Endodermal cell (in vitro differentiated cells): ENCODE data around the gene GGT5. TPM values are rescaled to one million over a fixed set of nuclear protein-coding genes. Genes with fewer than 3 reads are reported as not detected.

ENCODE experiments used
- DNase-seq: peaks from one replicate; pipeline ENCODE4 v3.0.0-alpha.2; 2017
- H3K27ac ChIP-seq: 2 replicates; pipeline ENCODE4 v1.5.1; 2013; ENCODE audit warnings: mild to moderate bottlenecking, low read depth, low read length, moderate library complexity
- H3K27me3 ChIP-seq: 2 replicates; pipeline ENCODE4 v1.6.1; 2013; ENCODE audit warnings: mild to moderate bottlenecking, low read length, moderate library complexity; ENCODE audit not compliant: insufficient read depth, control insufficient read depth, poor library complexity, severe bottlenecking
- H3K36me3 ChIP-seq: 2 replicates; pipeline ENCODE4 v1.7.0; 2013; ENCODE audit warnings: mild to moderate bottlenecking, low read length, moderate library complexity; ENCODE audit not compliant: control insufficient read depth, insufficient read depth
- H3K4me1 ChIP-seq: one replicate; pipeline ENCODE4 v1.7.0; 2013; ENCODE audit warnings: low read length; ENCODE audit not compliant: control insufficient read depth, insufficient read depth
- H3K4me3 ChIP-seq: 2 replicates; pipeline ENCODE4 v1.5.1; 2013; ENCODE audit warnings: mild to moderate bottlenecking, low read length, moderate library complexity
- H3K9ac ChIP-seq: 2 replicates; pipeline ENCODE4 v1.6.1; 2013; ENCODE audit warnings: mild to moderate bottlenecking, low read length, moderate library complexity; ENCODE audit not compliant: poor library complexity, severe bottlenecking; ENCODE audit errors: extremely low read depth
- H3K9me3 ChIP-seq: 2 replicates; pipeline ENCODE4 v1.6.1; 2013; ENCODE audit warnings: mild to moderate bottlenecking, low read length, moderate library complexity; ENCODE audit not compliant: control insufficient read depth
- H3K27ac Mint-ChIP-seq: 2 replicates; pipeline ENCODE4 v1.8.0; 2020; ENCODE audit warnings: mixed read lengths
- H3K27me3 Mint-ChIP-seq: 2 replicates; pipeline ENCODE4 v1.8.0; 2021; ENCODE audit warnings: mild to moderate bottlenecking, mixed read lengths; ENCODE audit not compliant: insufficient read depth
- H3K36me3 Mint-ChIP-seq: 2 replicates; pipeline ENCODE4 v1.8.0; 2020; ENCODE audit warnings: low read depth, mixed read lengths
- H3K4me1 Mint-ChIP-seq: 2 replicates; pipeline ENCODE4 v1.8.0; 2020; ENCODE audit warnings: mixed read lengths
- H3K4me3 Mint-ChIP-seq: 2 replicates; pipeline ENCODE4 v1.8.0; 2020; ENCODE audit warnings: mild to moderate bottlenecking, moderate library complexity, mixed read lengths
- H3K9me3 Mint-ChIP-seq: 2 replicates; pipeline ENCODE4 v1.8.0; 2020; ENCODE audit warnings: mild to moderate bottlenecking, mixed read lengths
- CTCF ChIP-seq: fragments of 200-600 bp; sonication (generic); conservative IDR thresholded peaks from 2 replicates; pipeline ENCODE4 v1.5.0; 2021; ENCODE audit warnings: antibody characterized with exemption, mild to moderate bottlenecking
- WGBS, 2 experiments: methylation state at CpG; one replicate each; pipeline versions ENCODE4 v1.1.5 to v1.1.7; 2013; ENCODE audit warnings: missing lambda C conversion rate in 2 of 2, mixed read lengths in 1 of 2; ENCODE audit not compliant: insufficient coverage in 1 of 2, insufficient read length in 1 of 2; 5-methylcytosine and 5-hydroxymethylcytosine counted together
- total RNA-seq, 2 donors: library from RNA; stranded (reverse); fragmentation: NEBNext Ultra II Directional in 1 of 2; extraction: Animal tissue kit (Norgen Biotek cat#: 25700) in 1 of 2; gene quantifications; 2 replicates in 1 of 2; 3 replicates in 1 of 2; pipeline ENCODE4 v1.2.1, GENCODE V29; 2021

GGT5 gene
- total RNA-seq, 2 donors from 2014 or later: 0.29 TPM; not detected in 1

GRCh38 chr22:24231706-24232105 is 13.2 kb downstream of the GGT5 start:
- H3K4me1 ChIP-seq: no peaks in the 10 kb centered on the region
- H3K36me3 Mint-ChIP-seq: no peaks in the 10 kb centered on the region
- WGBS, 2 experiments: 92 to 95% methylated on average over 4 to 9 of the region's 9 CpGs
- no peaks in the 10 kb centered on the region for H3K36me3 ChIP-seq
- H3K4me1 Mint-ChIP-seq: peaks cover 3% of the 10 kb centered on the region
- H3K9ac ChIP-seq: no peak overlapping the region
- no peak overlapping the region for H3K27ac ChIP-seq
- H3K27ac Mint-ChIP-seq: no peak overlapping the region
- H3K4me3 ChIP-seq: no peak overlapping the region
- no peaks in the 10 kb centered on the region for H3K9me3 ChIP-seq
- H3K9me3 Mint-ChIP-seq: peaks cover 6% of the 10 kb centered on the region
- H3K4me3 Mint-ChIP-seq: no peak overlapping the region
- no peak for DNase-seq
- no peaks in the 10 kb centered on the region for H3K27me3 Mint-ChIP-seq
- no peaks in the 10 kb centered on the region for H3K27me3 ChIP-seq
- no peak for TF ChIP-seq CTCF

- no peak overlapping the region for H3K27ac ChIP-seq
- H3K36me3 Mint-ChIP-seq: no peaks in the 10 kb centered on the region
- no peak overlapping the region for H3K9ac ChIP-seq
- peaks cover 3% of the 10 kb centered on the region for H3K4me1 Mint-ChIP-seq
- WGBS, 2 experiments: 66 to 72% methylated on average over 7 to 18 of the region's 18 CpGs
- peak; percentile 96 for DNase-seq
- H3K27me3 ChIP-seq: no peaks in the 10 kb centered on the region
- no peaks in the 10 kb centered on the region for H3K9me3 ChIP-seq
- H3K27ac Mint-ChIP-seq: no peak overlapping the region
- H3K4me1 ChIP-seq: no peaks in the 10 kb centered on the region
- peaks cover 6% of the 10 kb centered on the region for H3K9me3 Mint-ChIP-seq
- no peak overlapping the region for H3K4me3 ChIP-seq
- no peak overlapping the region for H3K4me3 Mint-ChIP-seq
- peak; percentile 87 for TF ChIP-seq CTCF
- H3K27me3 Mint-ChIP-seq: no peaks in the 10 kb centered on the region
- no peaks in the 10 kb centered on the region for H3K36me3 ChIP-seq
These were observed 13.8 kb downstream of the GGT5 start for GRCh38 chr22:24230911-24231656.

- no peaks in the 10 kb centered on the region for H3K27me3 ChIP-seq
- 75 to 95% methylated on average over 2 to 14 of the region's 14 CpGs for WGBS, 2 experiments
- no peak for DNase-seq
- no peaks in the 10 kb centered on the region for H3K36me3 Mint-ChIP-seq
- no peak overlapping the region for H3K4me3 ChIP-seq
- H3K9me3 ChIP-seq: no peaks in the 10 kb centered on the region
- no peak overlapping the region for H3K27ac ChIP-seq
- no peaks in the 10 kb centered on the region for H3K27me3 Mint-ChIP-seq
- H3K4me1 Mint-ChIP-seq: peaks cover 3% of the 10 kb centered on the region
- H3K4me1 ChIP-seq: no peaks in the 10 kb centered on the region
- H3K36me3 ChIP-seq: no peaks in the 10 kb centered on the region
- no peak overlapping the region for H3K27ac Mint-ChIP-seq
- peaks cover 9% of the 10 kb centered on the region for H3K9me3 Mint-ChIP-seq
- no peak for TF ChIP-seq CTCF
- no peak overlapping the region for H3K9ac ChIP-seq
- no peak overlapping the region for H3K4me3 Mint-ChIP-seq
These were observed 18.9 kb downstream of the GGT5 start for GRCh38 chr22:24225951-24226350.
